DMS79 (cell line): ENCODE measurements around the gene ACOT2.

Source experiments
- DNase-seq: peaks from one replicate; lab custom pipeline; 2025; lab: John Stamatoyannopoulos, UW

The ACOT2 gene

DNA sequence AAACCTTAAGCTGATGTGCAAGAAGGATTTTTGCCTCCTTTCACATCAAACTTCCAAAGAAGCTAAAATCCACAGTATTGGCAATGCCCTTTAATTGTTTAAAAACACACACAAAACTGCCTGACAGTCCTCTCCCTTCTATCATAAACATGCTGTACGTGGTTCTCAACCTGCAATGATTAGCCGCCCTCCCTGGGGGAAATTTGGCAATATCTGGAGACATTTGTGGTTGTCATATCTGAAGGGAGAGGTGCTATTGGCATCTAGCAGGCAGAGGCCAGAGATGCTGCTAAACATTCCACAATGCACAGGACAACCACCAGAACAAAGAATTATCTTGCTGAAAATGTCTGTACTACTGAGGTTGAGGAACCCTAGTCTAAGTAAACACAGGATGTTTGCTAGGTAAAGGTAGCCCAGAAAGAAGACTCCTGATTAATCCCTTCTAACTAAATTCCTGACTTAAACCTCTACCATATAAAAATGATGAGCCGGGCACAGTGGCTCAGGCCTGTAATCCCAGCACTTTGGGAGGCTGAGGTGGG is 44.5 kb downstream of the ACOT2 start:
- DNase-seq: no peak

DNA sequence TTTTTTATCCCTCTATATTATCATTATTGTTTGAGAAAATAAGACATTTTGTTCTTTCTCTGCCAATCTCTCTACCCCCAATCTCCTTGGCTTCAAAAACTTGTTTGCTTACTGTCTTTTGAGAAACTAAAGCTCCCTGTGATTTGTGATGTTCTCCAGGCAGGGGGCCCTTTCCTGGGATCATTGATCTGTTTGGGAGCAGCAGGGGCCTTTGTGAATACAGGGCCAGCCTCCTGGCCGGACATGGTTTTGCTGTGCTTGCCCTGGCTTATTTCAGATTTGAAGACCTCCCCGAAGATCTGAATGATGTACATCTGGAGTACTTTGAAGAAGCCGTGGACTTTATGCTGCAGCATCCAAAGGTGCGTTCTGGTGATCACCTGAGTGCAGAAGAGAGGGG is 47.8 kb downstream of the ACOT2 start:
- DNase-seq: no peak

DNA sequence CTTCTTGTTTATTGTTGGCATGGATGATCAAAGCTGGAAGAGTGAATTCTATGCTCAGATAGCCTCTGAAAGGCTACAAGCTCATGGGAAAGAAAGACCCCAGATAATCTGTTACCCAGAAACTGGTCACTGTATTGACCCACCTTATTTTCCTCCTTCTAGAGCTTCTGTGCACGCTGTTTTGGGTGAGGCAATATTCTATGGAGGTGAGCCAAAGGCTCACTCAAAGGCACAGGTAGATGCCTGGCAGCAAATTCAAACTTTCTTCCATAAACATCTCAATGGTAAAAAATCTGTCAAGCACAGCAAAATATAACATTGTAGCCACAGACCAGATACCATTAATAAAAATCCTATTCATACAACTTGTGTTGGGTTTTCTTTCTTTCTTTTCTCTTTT is 50.5 kb downstream of the ACOT2 start:
- DNase-seq: no peak

DNA sequence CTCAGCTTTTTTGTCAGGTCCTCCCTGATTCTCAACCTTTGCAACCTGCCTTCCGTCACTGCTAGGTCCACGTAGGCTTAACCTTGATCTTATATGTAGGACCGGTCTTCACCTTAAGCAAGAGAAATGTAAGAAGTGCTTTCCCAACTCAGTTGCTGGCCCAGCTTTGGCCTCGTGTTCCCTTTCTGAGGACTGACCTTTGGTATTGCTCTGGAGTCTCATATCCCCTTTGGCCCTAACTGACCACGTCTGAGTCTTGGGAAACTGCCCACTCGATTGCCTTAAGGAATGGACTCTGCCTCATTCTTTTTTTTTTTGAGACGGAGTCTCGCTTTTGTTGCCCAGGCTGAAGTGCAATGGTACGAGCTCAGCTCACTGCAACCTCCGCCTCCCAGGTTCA is 51.3 kb downstream of the ACOT2 start:
- DNase-seq: no peak

DNA sequence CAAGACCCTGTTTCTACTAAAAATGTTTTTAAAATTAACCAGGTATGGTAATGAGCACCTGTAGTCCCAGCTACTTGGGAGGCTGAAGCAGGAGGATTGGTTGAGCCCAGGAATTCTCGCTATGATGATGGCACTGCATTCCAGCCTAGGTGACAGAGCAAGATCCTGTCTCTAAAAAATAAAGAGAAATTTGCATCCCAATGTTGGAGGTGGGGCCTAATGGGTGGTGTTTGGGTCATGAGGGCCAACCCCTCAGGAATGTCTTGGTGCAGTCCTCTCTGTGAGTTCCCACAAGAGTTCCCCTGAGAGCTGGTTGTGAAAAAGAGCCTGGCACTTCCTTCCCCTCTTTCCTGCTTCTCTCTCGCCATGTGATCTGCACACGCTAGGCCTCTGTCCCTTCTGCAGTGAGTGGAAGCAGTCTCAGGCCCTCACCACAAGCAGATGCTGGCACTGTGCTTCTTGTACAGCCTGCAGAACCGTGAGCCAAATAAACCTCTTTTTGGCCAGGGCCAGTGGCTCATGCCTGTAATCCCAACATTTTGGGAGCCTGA is 54.6 kb downstream of the ACOT2 start:
- no peak for DNase-seq
